AG04450 (cell line): ENCODE measurements around the gene OTUD4. TPM values are rescaled to one million over a fixed set of nuclear protein-coding genes. Genes with fewer than 3 reads are reported as not detected.
A peak's percentile ranks its signal among the peaks of the same experiment; 100 is the strongest.

ENCODE experiments used
- CTCF ChIA-PET: fragments of 300-600, 350-600 bp; formaldehyde crosslinking; extraction: SDS; loops from one replicate; lab custom pipeline; 2022; ENCODE audit warnings: antibody characterized with exemption, inconsistent platforms; lab: Charles Lee
- POLR2A ChIA-PET: fragments of 350-600 bp; formaldehyde crosslinking; extraction: SDS; loops from one replicate; lab custom pipeline; 2021; ENCODE audit warnings: antibody characterized with exemption, inconsistent platforms; lab: Yijun Ruan, JAX
- DNase-seq: peaks from one replicate; pipeline ENCODE4 v3.0.0-alpha.2; 2011; ENCODE audit warnings: low read depth, low spot score
- H3K27ac ChIP-seq: one replicate; pipeline ENCODE4 v1.5.1; 2012; ENCODE audit warnings: low read depth, low read length, control low read depth
- H3K27me3 ChIP-seq: one replicate; pipeline ENCODE4 v1.6.0; 2012; ENCODE audit warnings: low read length; ENCODE audit not compliant: control insufficient read depth, insufficient read depth
- H3K4me3 ChIP-seq: 2 replicates; pipeline ENCODE4 v1.5.1; 2011; ENCODE audit warnings: mild to moderate bottlenecking, low read depth, low read length, control low read depth
- H3K9me3 ChIP-seq: 2 replicates; pipeline ENCODE4 v1.5.1; 2012; ENCODE audit warnings: low read length; ENCODE audit not compliant: control insufficient read depth, insufficient read depth
- polyA plus RNA-seq: library from polyadenylated mRNA; depleted of rRNA; stranded (reverse); fragments of >200 nt; gene quantifications from 2 replicates; pipeline ENCODE4 v1.2.3, GENCODE V29; 2011
- TF ChIP-seq, protein P1 (sequence below): IDR thresholded peaks from 2 replicates; pipeline ENCODE4 v1.5.1; 2011; ENCODE audit warnings: low read depth, low read length, control low read depth, inconsistent platforms

Gene OTUD4
- polyA plus RNA-seq, 1 experiment = 27.1 TPM

DNA sequence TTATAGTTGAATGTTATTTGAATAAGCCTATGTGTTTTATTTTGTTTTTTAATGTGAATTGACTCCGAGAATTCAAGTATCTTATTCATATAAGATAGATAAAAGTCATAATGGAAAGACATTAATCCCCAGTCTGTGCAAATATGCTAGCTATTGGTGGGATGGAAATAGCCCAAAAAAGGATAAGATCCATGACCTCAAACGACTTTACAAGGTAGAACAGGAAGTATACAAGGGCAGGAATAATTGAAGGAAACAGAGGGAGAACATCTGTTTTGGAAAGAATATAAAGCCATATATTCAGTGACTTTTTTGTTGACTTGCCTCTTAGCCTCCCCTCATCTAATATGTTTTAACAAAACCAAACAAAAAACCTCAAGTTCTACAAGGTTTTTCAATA, 73.3 kb downstream of the OTUD4 start:
- no peak for DNase-seq
- ChIA-PET CTCF (no interaction called here), POLR2A (no interaction called here)
- Histone ChIP-seq H3K27ac (no peak overlapping the region), H3K27me3 (no peaks in the 10 kb centered on the region), H3K4me3 (no peak overlapping the region), H3K9me3 (no peaks in the 10 kb centered on the region)
- TF ChIP-seq, protein P1, sequence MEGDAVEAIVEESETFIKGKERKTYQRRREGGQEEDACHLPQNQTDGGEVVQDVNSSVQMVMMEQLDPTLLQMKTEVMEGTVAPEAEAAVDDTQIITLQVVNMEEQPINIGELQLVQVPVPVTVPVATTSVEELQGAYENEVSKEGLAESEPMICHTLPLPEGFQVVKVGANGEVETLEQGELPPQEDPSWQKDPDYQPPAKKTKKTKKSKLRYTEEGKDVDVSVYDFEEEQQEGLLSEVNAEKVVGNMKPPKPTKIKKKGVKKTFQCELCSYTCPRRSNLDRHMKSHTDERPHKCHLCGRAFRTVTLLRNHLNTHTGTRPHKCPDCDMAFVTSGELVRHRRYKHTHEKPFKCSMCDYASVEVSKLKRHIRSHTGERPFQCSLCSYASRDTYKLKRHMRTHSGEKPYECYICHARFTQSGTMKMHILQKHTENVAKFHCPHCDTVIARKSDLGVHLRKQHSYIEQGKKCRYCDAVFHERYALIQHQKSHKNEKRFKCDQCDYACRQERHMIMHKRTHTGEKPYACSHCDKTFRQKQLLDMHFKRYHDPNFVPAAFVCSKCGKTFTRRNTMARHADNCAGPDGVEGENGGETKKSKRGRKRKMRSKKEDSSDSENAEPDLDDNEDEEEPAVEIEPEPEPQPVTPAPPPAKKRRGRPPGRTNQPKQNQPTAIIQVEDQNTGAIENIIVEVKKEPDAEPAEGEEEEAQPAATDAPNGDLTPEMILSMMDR = no peak

DNA sequence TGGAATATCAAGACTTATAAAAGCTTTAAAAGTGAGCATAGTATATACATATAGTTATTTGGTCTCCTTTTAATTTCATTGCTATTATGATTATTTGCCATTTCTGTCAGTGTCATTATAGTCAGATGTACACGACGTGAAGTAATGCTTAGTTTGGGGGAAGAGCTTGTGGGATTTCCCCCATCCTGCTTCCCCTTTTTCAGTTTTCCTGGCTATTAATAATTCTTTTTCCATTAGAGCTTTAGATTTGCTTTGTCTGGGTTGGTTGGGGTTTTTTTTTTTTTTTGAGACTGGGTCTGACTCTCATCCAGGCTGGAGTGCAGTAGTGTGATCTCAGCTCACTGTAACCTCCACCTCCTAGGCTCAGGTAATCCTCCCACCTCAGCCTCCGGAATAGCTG, 76.9 kb downstream of the OTUD4 start:
- no peak for DNase-seq
- H3K27ac ChIP-seq = no peak overlapping the region
- no peaks in the 10 kb centered on the region for H3K9me3 ChIP-seq
- TF ChIP-seq, protein P1 = no peak
- no peak overlapping the region for H3K4me3 ChIP-seq
- ChIA-PET CTCF (interaction anchor here (0.9 kb wide), 1 partner anchor 514 kb away, joined by 3 read pairs; no protein-coding TSS in a partner anchor), POLR2A (no interaction called here)
- H3K27me3 ChIP-seq = no peaks in the 10 kb centered on the region

DNA sequence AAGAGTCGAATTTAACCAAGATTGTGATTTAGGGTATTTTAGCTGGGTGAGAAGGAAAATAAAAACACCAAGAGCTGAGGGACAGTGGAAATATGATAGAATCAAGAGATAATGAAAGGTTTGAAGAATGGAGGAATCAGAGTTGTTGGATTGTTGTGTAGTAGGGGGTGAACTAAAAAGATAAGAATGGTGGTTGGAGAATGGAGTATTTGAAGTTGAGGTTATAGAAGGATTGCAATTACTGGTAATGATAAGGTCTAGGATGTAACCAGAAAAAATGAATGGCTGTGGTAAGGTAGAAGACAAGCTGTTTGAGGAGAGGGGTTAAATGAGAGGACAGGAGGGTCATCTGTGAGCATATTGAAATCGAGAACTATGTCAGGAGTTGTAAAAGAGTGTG, 77.8 kb downstream of the OTUD4 start:
- TF ChIP-seq, protein P1 = no peak
- POLR2A ChIA-PET = no interaction called here

DNA sequence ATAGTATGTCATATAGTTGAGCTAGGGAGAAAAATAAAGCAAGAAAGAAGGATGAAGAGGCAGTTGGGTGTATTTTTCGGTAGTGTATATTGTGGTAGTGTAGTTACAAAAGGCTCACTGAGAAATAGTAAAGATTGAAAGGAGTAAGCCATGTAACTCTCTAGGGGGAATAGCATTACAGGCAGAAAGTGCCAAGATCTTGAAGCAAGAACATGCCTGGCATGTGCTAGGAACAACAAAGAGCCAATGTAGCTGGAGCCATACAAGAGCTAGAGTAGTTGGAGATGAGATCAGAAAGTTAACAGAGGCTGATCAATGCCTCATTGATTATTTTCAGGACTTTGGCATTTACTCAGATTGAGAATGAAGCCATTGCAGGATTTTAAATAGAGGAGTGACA, 79.3 kb downstream of the OTUD4 start:
- CTCF ChIA-PET = interaction anchor here (1.1 kb wide), 1 partner anchor 40 kb away, joined by 3 read pairs; no protein-coding TSS in a partner anchor
- no peak overlapping the region for H3K4me3 ChIP-seq
- no peaks in the 10 kb centered on the region for H3K27me3 ChIP-seq
- TF ChIP-seq, protein P1 = no peak
- H3K9me3 ChIP-seq = no peaks in the 10 kb centered on the region
- no peak overlapping the region for H3K27ac ChIP-seq
- DNase-seq = no peak
- POLR2A ChIA-PET = no interaction called here

More for the DNA sequence above, 77.8 kb downstream of the OTUD4 start:
- H3K27me3 ChIP-seq = no peaks in the 10 kb centered on the region
- no peak for DNase-seq
- no peaks in the 10 kb centered on the region for H3K9me3 ChIP-seq
- H3K4me3 ChIP-seq = no peak overlapping the region
- no peak overlapping the region for H3K27ac ChIP-seq
- CTCF ChIA-PET = no interaction called here

DNA sequence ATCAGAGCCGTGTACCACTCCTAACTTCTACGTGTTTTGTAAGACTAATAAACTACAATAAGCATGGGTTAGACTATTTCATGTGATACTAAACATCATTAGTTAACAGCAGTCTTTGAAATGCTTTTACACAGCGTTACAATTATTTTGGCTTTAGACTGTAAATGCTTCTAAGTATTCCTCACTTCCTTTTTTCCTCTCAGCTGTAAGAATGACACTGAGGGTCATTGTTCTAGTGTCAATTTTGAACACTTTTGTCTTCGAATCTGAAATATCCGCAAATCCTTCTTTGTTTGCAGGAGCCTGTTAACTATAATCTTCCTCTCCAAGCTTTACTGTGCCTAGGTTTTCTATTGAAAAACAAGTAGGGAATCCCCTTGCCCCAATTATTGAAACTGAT, 80.7 kb downstream of the OTUD4 start:
- ChIA-PET POLR2A (no interaction called here), CTCF (no interaction called here)
- TF ChIP-seq, protein P1 = no peak
- Histone ChIP-seq H3K9me3 (no peaks in the 10 kb centered on the region), H3K4me3 (peak overlapping the region; percentile 91), H3K27me3 (no peaks in the 10 kb centered on the region), H3K27ac (no peak overlapping the region)
- no peak for DNase-seq
